Vagina (tissue), 2 donors: Measurements from ENCODE around the gene UNC13B. TPM values are rescaled to one million over a fixed set of nuclear protein-coding genes. Genes with fewer than 3 reads are reported as not detected.

Experiments
- DNase-seq, 2 donors: peaks; one replicate each; pipeline ENCODE4 v3.0.0-alpha.2; 2017; ENCODE audit errors: extremely low spot score in 2 of 2
- H3K27ac ChIP-seq: fragments of 200-600 bp; sonication (generic); one replicate; pipeline ENCODE4 v1.5.1; 2019
- H3K27me3 ChIP-seq: fragments of 200-600 bp; sonication (generic); one replicate; pipeline ENCODE4 v1.5.1; 2019
- H3K36me3 ChIP-seq, 2 donors: fragments of 200-600 bp; sonication (generic); one replicate each; pipeline ENCODE4 v1.5.1; 2017 to 2019
- H3K4me1 ChIP-seq: fragments of 200-600 bp; sonication (generic); one replicate; pipeline ENCODE4 v1.5.1; 2019
- H3K4me3 ChIP-seq, 2 donors: fragments of 200-600 bp; sonication (generic); 1 replicate in 1 of 2; 2 replicates in 1 of 2; pipeline ENCODE4 v1.5.1; 2016 to 2019
- H3K9me3 ChIP-seq: fragments of 200-600 bp; sonication (generic); one replicate; pipeline ENCODE4 v1.5.1; 2019
- CTCF ChIP-seq, 3 experiments: fragments of 450-650 bp in 2 of 3; fragments of 200-600 bp in 1 of 3; sonication (generic) in 1 of 3; IDR thresholded peaks; one replicate each; pipeline ENCODE4 v1.5.1; 2017 to 2019; ENCODE audit warnings: antibody characterized with exemption in 3 of 3, mild to moderate bottlenecking in 2 of 3, moderate library complexity in 2 of 3
- POLR2A ChIP-seq, 2 donors: fragments of 450-650 bp; IDR thresholded peaks; one replicate each; pipeline ENCODE4 v1.6.1; 2017; ENCODE audit warnings: antibody characterized with exemption in 2 of 2, mild to moderate bottlenecking in 2 of 2, moderate library complexity in 2 of 2
- POLR2AphosphoS5 ChIP-seq, 2 donors: sonication (generic); formaldehyde crosslinking; IDR thresholded peaks; one replicate each; pipeline ENCODE4 v1.9.0; 2017; ENCODE audit warnings: antibody characterized with exemption in 2 of 2, mild to moderate bottlenecking in 2 of 2, low read depth in 1 of 2; ENCODE audit not compliant: insufficient read depth in 1 of 2
- intact Hi-C: fragments of 100-400 bp; cut with DNase I; formaldehyde crosslinking; loops from one replicate; pipeline ENCODE4 v1.15.1; 2023
- total RNA-seq: library from RNA; depleted of rRNA; stranded (reverse); fragments of >200 nt; gene quantifications from one replicate; pipeline ENCODE4 v1.2.3, GENCODE V29; 2016

UNC13B gene
- total RNA-seq, 1 donor from 2014 or later, result 20.4 TPM

GRCh38 chr9:35338561-35339274 lies 176.9 kb downstream of the UNC13B start:
- Histone ChIP-seq H3K27ac (no peak overlapping the region), H3K9me3 (no peaks in the 10 kb centered on the region), H3K36me3 (no peaks in the 10 kb centered on the region), H3K4me1 (peaks cover 24% of the 10 kb centered on the region), H3K4me3 (no peak overlapping the region), H3K27me3 (no peaks in the 10 kb centered on the region)
- TF ChIP-seq CTCF (IDR thresholded peaks at IDR 0.05), result no peak
- peak in 1 of 2 donors; percentile 55 for TF ChIP-seq POLR2AphosphoS5 (IDR thresholded peaks at IDR 0.05; ENCODE audit: insufficient read depth in 1 of 2, low read depth in 1 of 2)
- intact Hi-C loops, result no loop called here
- DNase-seq, result no peak

- intact Hi-C loops, result no loop called here
- TF ChIP-seq POLR2A (IDR thresholded peaks at IDR 0.05), result no peak
- no peak for TF ChIP-seq CTCF (IDR thresholded peaks at IDR 0.05)
- no peak for TF ChIP-seq POLR2AphosphoS5 (IDR thresholded peaks at IDR 0.05; ENCODE audit: insufficient read depth in 1 of 2, low read depth in 1 of 2)
- Histone ChIP-seq H3K9me3 (no peaks in the 10 kb centered on the region), H3K27ac (no peak overlapping the region), H3K4me3 (no peak overlapping the region), H3K4me1 (peaks cover 24% of the 10 kb centered on the region), H3K27me3 (no peaks in the 10 kb centered on the region), H3K36me3 (no peaks in the 10 kb centered on the region)
- DNase-seq, result no peak
Measured at GRCh38 chr9:35340046-35340445, 178.2 kb downstream of the UNC13B start.

GRCh38 chr9:35341021-35341420 lies 179.2 kb downstream of the UNC13B start:
- TF ChIP-seq POLR2A (IDR thresholded peaks at IDR 0.05) (no peak), CTCF (IDR thresholded peaks at IDR 0.05) (no peak), POLR2AphosphoS5 (IDR thresholded peaks at IDR 0.05; ENCODE audit: insufficient read depth in 1 of 2, low read depth in 1 of 2) (no peak)
- intact Hi-C loops, result no loop called here
- Histone ChIP-seq H3K27me3 (no peaks in the 10 kb centered on the region), H3K4me3 (no peak overlapping the region), H3K9me3 (no peaks in the 10 kb centered on the region), H3K4me1 (peaks cover 24% of the 10 kb centered on the region), H3K27ac (no peak overlapping the region), H3K36me3 (no peaks in the 10 kb centered on the region)
- no peak for DNase-seq

- TF ChIP-seq POLR2AphosphoS5 (IDR thresholded peaks at IDR 0.05; ENCODE audit: insufficient read depth in 1 of 2, low read depth in 1 of 2), result no peak
- no peak for TF ChIP-seq CTCF (IDR thresholded peaks at IDR 0.05)
- no peak for TF ChIP-seq POLR2A (IDR thresholded peaks at IDR 0.05)
- intact Hi-C loops, result no loop called here
- no peaks in the 10 kb centered on the region for H3K36me3 ChIP-seq
- H3K4me1 ChIP-seq, result peaks cover 24% of the 10 kb centered on the region
- no peaks in the 10 kb centered on the region for H3K27me3 ChIP-seq
- no peaks in the 10 kb centered on the region for H3K9me3 ChIP-seq
- H3K27ac ChIP-seq, result no peak overlapping the region
- peak overlapping the region in 1 of 2 donors; percentile 12 for H3K4me3 ChIP-seq
- no peak for DNase-seq
Measured at GRCh38 chr9:35341585-35341984, 179.8 kb downstream of the UNC13B start.

GRCh38 chr9:35342221-35342958 lies 180.6 kb downstream of the UNC13B start:
- Histone ChIP-seq H3K9me3 (no peaks in the 10 kb centered on the region), H3K4me3 (no peak overlapping the region), H3K4me1 (peaks cover 24% of the 10 kb centered on the region), H3K27ac (no peak overlapping the region), H3K27me3 (no peaks in the 10 kb centered on the region), H3K36me3 (no peaks in the 10 kb centered on the region)
- intact Hi-C loops, result no loop called here
- DNase-seq, result no peak
- TF ChIP-seq CTCF (IDR thresholded peaks at IDR 0.05), result no peak
- TF ChIP-seq POLR2AphosphoS5 (IDR thresholded peaks at IDR 0.05; ENCODE audit: insufficient read depth in 1 of 2, low read depth in 1 of 2), result no peak
- no peak for TF ChIP-seq POLR2A (IDR thresholded peaks at IDR 0.05)
